WI38 (cell line): ENCODE measurements around the gene CYB5R3.

Source experiments
- H3K4me3 ChIP-seq: 2 replicates; pipeline ENCODE4 v1.5.1; 2011; ENCODE audit warnings: low read depth, mild to moderate bottlenecking, control low read depth, low read length
- CTCF ChIP-seq: IDR thresholded peaks from 2 replicates; pipeline ENCODE4 v1.5.1; 2012; ENCODE audit warnings: low read depth, mild to moderate bottlenecking, control low read depth, low read length

CYB5R3 gene

GRCh38 chr22:42632096-42632495 lies 17.1 kb downstream of the CYB5R3 start:
- H3K4me3 ChIP-seq = no peak overlapping the region
- peak; percentile 36; the same call in 1 of the 2 replicates for TF ChIP-seq CTCF

- H3K4me3 ChIP-seq = no peak overlapping the region
Observed at GRCh38 chr22:42630901-42631602, 18.1 kb downstream of the CYB5R3 start.

GRCh38 chr22:42630211-42630610 lies 19.0 kb downstream of the CYB5R3 start:
- TF ChIP-seq CTCF = no peak
- H3K4me3 ChIP-seq = no peak overlapping the region

More at GRCh38 chr22:42630901-42631602, 18.1 kb downstream of the CYB5R3 start:
- TF ChIP-seq CTCF = no peak

GRCh38 chr22:42627981-42628380 lies 21.2 kb downstream of the CYB5R3 start:
- no peak for TF ChIP-seq CTCF
- no peak overlapping the region for H3K4me3 ChIP-seq

- no peak overlapping the region for H3K4me3 ChIP-seq
- no peak for TF ChIP-seq CTCF
Observed at GRCh38 chr22:42626951-42627625, 22.1 kb downstream of the CYB5R3 start.

GRCh38 chr22:42626431-42626830 lies 22.8 kb downstream of the CYB5R3 start:
- no peak overlapping the region for H3K4me3 ChIP-seq
- no peak for TF ChIP-seq CTCF

GRCh38 chr22:42625416-42625815 lies 23.8 kb downstream of the CYB5R3 start:
- no peak for TF ChIP-seq CTCF
- no peak overlapping the region for H3K4me3 ChIP-seq
